ENCODE results near the gene BTBD9.

DNA sequence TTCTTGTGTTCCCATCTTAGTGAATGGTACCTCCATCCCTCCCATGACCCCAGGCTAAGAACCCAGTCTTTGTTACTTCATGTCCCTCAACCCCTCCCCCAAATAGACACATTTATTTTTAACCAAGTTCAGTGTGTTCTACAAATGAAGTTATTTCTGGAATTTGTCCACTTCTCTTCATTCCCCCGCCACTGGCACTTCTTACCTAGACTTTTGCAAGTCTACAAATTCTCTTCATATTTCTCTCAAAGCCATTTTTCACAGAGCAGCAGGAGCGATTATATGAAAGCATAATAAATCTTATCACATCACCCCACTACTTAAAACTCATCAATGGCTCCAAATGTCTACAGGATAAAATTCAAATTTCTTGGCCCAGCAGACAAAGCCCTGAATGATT is 131.4 kb downstream of the BTBD9 start:
- TF ChIP-seq, protein P1, sequence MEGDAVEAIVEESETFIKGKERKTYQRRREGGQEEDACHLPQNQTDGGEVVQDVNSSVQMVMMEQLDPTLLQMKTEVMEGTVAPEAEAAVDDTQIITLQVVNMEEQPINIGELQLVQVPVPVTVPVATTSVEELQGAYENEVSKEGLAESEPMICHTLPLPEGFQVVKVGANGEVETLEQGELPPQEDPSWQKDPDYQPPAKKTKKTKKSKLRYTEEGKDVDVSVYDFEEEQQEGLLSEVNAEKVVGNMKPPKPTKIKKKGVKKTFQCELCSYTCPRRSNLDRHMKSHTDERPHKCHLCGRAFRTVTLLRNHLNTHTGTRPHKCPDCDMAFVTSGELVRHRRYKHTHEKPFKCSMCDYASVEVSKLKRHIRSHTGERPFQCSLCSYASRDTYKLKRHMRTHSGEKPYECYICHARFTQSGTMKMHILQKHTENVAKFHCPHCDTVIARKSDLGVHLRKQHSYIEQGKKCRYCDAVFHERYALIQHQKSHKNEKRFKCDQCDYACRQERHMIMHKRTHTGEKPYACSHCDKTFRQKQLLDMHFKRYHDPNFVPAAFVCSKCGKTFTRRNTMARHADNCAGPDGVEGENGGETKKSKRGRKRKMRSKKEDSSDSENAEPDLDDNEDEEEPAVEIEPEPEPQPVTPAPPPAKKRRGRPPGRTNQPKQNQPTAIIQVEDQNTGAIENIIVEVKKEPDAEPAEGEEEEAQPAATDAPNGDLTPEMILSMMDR (IDR thresholded peaks at IDR 0.05) = no peak
- TF ChIP-seq EZH2 (IDR thresholded peaks at IDR 0.05; ENCODE audit: borderline replicate concordance, insufficient read depth, low read depth, low read length, poor library complexity, severe bottlenecking) = no peak

Data from B cell (primary cell).